ENCODE results near the gene TOR1B.

DNA sequence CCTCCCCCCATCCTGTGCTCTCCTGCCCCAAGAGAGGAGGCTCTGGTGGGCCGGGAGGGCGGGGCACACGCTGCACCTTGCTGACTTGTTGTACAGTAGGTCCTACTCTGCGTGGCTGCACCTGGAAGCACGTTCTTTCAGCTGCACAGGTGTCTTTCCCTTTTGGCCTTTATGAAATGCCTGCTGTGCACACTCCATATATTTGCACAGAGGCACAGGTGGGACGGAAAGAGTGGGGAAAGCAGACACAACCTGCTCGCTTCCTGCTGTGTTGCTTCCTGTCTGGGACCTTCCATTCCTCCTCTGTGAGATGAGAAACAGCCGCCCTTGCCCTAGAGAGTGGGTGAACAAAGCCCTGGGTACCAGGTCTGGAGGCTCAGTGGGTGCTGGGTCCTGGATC lies 37.0 kb downstream of the TOR1B start:
- TF ChIP-seq, protein P1, sequence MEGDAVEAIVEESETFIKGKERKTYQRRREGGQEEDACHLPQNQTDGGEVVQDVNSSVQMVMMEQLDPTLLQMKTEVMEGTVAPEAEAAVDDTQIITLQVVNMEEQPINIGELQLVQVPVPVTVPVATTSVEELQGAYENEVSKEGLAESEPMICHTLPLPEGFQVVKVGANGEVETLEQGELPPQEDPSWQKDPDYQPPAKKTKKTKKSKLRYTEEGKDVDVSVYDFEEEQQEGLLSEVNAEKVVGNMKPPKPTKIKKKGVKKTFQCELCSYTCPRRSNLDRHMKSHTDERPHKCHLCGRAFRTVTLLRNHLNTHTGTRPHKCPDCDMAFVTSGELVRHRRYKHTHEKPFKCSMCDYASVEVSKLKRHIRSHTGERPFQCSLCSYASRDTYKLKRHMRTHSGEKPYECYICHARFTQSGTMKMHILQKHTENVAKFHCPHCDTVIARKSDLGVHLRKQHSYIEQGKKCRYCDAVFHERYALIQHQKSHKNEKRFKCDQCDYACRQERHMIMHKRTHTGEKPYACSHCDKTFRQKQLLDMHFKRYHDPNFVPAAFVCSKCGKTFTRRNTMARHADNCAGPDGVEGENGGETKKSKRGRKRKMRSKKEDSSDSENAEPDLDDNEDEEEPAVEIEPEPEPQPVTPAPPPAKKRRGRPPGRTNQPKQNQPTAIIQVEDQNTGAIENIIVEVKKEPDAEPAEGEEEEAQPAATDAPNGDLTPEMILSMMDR (IDR thresholded peaks at IDR 0.05; ENCODE audit: insufficient read depth, low read length): no peak
- TF ChIP-seq POLR2AphosphoS5 (IDR thresholded peaks at IDR 0.05; ENCODE audit: low read depth): no peak
- no peak for TF ChIP-seq GABPA (IDR thresholded peaks at IDR 0.05; ENCODE audit: low read depth)
- TF ChIP-seq, protein P2, sequence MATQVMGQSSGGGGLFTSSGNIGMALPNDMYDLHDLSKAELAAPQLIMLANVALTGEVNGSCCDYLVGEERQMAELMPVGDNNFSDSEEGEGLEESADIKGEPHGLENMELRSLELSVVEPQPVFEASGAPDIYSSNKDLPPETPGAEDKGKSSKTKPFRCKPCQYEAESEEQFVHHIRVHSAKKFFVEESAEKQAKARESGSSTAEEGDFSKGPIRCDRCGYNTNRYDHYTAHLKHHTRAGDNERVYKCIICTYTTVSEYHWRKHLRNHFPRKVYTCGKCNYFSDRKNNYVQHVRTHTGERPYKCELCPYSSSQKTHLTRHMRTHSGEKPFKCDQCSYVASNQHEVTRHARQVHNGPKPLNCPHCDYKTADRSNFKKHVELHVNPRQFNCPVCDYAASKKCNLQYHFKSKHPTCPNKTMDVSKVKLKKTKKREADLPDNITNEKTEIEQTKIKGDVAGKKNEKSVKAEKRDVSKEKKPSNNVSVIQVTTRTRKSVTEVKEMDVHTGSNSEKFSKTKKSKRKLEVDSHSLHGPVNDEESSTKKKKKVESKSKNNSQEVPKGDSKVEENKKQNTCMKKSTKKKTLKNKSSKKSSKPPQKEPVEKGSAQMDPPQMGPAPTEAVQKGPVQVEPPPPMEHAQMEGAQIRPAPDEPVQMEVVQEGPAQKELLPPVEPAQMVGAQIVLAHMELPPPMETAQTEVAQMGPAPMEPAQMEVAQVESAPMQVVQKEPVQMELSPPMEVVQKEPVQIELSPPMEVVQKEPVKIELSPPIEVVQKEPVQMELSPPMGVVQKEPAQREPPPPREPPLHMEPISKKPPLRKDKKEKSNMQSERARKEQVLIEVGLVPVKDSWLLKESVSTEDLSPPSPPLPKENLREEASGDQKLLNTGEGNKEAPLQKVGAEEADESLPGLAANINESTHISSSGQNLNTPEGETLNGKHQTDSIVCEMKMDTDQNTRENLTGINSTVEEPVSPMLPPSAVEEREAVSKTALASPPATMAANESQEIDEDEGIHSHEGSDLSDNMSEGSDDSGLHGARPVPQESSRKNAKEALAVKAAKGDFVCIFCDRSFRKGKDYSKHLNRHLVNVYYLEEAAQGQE (IDR thresholded peaks at IDR 0.05; ENCODE audit: insufficient replicate concordance, low read depth): no peak

Measured in HL-60 (cell line).